H1 (cell line): ENCODE measurements around the gene PPP2R5B. TPM values are rescaled to one million over a fixed set of nuclear protein-coding genes. Genes with fewer than 3 reads are reported as not detected.

Experiments used
- CTCF ChIA-PET: fragments of 300-600 bp; sonication (Branson Sonifier 250); formaldehyde crosslinking; loops from one replicate; lab custom pipeline; 2021; ENCODE audit not compliant: partially characterized antibody; lab: Charles Lee
- POLR2A ChIA-PET: fragments of 300-600 bp; sonication (Branson Sonifier 250); formaldehyde crosslinking; loops from one replicate; lab custom pipeline; 2021; ENCODE audit warnings: inconsistent platforms; ENCODE audit not compliant: partially characterized antibody; lab: Charles Lee
- DNase-seq, 2 experiments: peaks; one replicate each; pipeline versions ENCODE4 v3.0.0 to v3.0.0-alpha.2; 2010 to 2022; ENCODE audit warnings: low spot score in 2 of 2, low read depth in 1 of 2, mixed read lengths in 1 of 2
- FAIRE-seq: peaks from 2 replicates; lab custom pipeline; 2011; peaks lifted over from hg19 to GRCh38; lab: Jason Lieb, UNC
- H2AFZ ChIP-seq: 2 replicates; pipeline ENCODE4 v1.8.1; 2012; ENCODE audit warnings: low read length, inconsistent platforms
- H2AK5ac ChIP-seq: 2 replicates; pipeline ENCODE4 v1.6.1; 2013; ENCODE audit warnings: low read depth, low read length
- H2BK120ac ChIP-seq: replicated peaks from 2 replicates; pipeline ENCODE3; 2013; ENCODE audit warnings: low read depth, low read length, inconsistent platforms
- H2BK12ac ChIP-seq: 2 replicates; pipeline ENCODE4 v1.6.1; 2013; ENCODE audit warnings: low read depth, low read length
- H2BK15ac ChIP-seq: 2 replicates; pipeline ENCODE4 v1.6.1; 2013; ENCODE audit warnings: low read length
- H2BK20ac ChIP-seq: 2 replicates; pipeline ENCODE4 v1.6.1; 2013; ENCODE audit warnings: low read length
- H2BK5ac ChIP-seq: 2 replicates; pipeline ENCODE4 v1.6.1; 2013; ENCODE audit warnings: low read depth, low read length
- H3K14ac ChIP-seq: 2 replicates; pipeline ENCODE4 v1.6.1; 2013; ENCODE audit warnings: inconsistent platforms; ENCODE audit not compliant: insufficient read length
- H3K18ac ChIP-seq: 2 replicates; pipeline ENCODE4 v1.6.1; 2013; ENCODE audit warnings: low read length; ENCODE audit errors: extremely low read depth
- H3K23ac ChIP-seq: 2 replicates; pipeline ENCODE4 v1.6.1; 2013; ENCODE audit warnings: inconsistent platforms; ENCODE audit not compliant: insufficient read length
- H3K23me2 ChIP-seq: 2 replicates; pipeline ENCODE4 v1.6.1; 2013; ENCODE audit warnings: low read depth, low read length
- H3K27ac ChIP-seq: 2 replicates; pipeline ENCODE4 v1.6.1; 2011; ENCODE audit warnings: low read depth, low read length, inconsistent platforms
- H3K27me3 ChIP-seq, 4 experiments: replicated peaks in 1 of 4; 1 replicate in 1 of 4; 2 replicates in 3 of 4; pipeline versions ENCODE4 v1.6.1 to v1.8.1; 2011 to 2013; ENCODE audit warnings: low read length in 3 of 4, mild to moderate bottlenecking in 3 of 4, inconsistent platforms in 2 of 4, mixed read lengths in 2 of 4, moderate library complexity in 1 of 4; ENCODE audit not compliant: control insufficient read depth in 3 of 4, insufficient read depth in 3 of 4; ENCODE audit errors: extremely low read depth in 1 of 4
- H3K36me3 ChIP-seq, 4 experiments: 2 replicates each; pipeline versions ENCODE4 v1.6.1 to v1.8.1; 2011 to 2013; ENCODE audit warnings: mild to moderate bottlenecking in 4 of 4, low read length in 3 of 4, moderate library complexity in 2 of 4, control low read depth in 1 of 4, inconsistent platforms in 1 of 4; ENCODE audit not compliant: insufficient read depth in 4 of 4, control insufficient read depth in 2 of 4
- H3K4ac ChIP-seq: replicated peaks from 2 replicates; pipeline ENCODE3; 2013; ENCODE audit warnings: low read length, low read depth, mixed read lengths, inconsistent platforms; ENCODE audit not compliant: insufficient read length
- H3K4me1 ChIP-seq, 4 experiments: replicated peaks in 1 of 4; 1 replicate in 1 of 4; 2 replicates in 3 of 4; pipeline versions ENCODE4 v1.6.1 to v1.8.1; 2011 to 2013; ENCODE audit warnings: low read length in 3 of 4, inconsistent platforms in 2 of 4, mixed read lengths in 1 of 4; ENCODE audit not compliant: insufficient read depth in 4 of 4, control insufficient read depth in 3 of 4
- H3K4me2 ChIP-seq, 2 experiments: 2 replicates each; pipeline versions ENCODE4 v1.6.1 to v1.8.1; 2011 to 2013; ENCODE audit warnings: low read depth in 2 of 2, low read length in 2 of 2, control low read depth in 1 of 2, inconsistent platforms in 1 of 2, mild to moderate bottlenecking in 1 of 2; ENCODE audit not compliant: insufficient read depth in 1 of 2
- H3K4me3 ChIP-seq, 4 experiments: fragments of 200-600, 300-600 bp in 1 of 4; sonication (generic), shearing (Covaris generic), sonication (Bioruptor Twin) in 1 of 4; 2 replicates each; pipeline versions ENCODE4 v1.5.1 to v1.8.1; 2011 to 2016; ENCODE audit warnings: low read length in 4 of 4, low read depth in 3 of 4, control low read depth in 2 of 4, inconsistent platforms in 2 of 4, mild to moderate bottlenecking in 2 of 4, mixed read lengths in 1 of 4, moderate library complexity in 1 of 4; ENCODE audit not compliant: insufficient read depth in 2 of 4; ENCODE audit errors: extremely low read depth in 1 of 4
- H3K56ac ChIP-seq: replicated peaks from 2 replicates; pipeline ENCODE3; 2013; ENCODE audit warnings: low read depth, mild to moderate bottlenecking, mixed read lengths, low read length, inconsistent platforms; ENCODE audit not compliant: insufficient read length
- H3K79me1 ChIP-seq: 2 replicates; pipeline ENCODE4 v1.6.1; 2013; ENCODE audit warnings: low read depth, low read length, control low read depth
- H3K79me2 ChIP-seq, 2 experiments: 2 replicates each; pipeline versions ENCODE4 v1.6.1 to v1.8.1; 2012 to 2013; ENCODE audit warnings: low read length in 2 of 2, mild to moderate bottlenecking in 2 of 2, inconsistent platforms in 1 of 2; ENCODE audit not compliant: insufficient read depth in 2 of 2, control insufficient read depth in 1 of 2
- H3K9ac ChIP-seq, 4 experiments: replicated peaks in 1 of 4; 1 replicate in 1 of 4; 2 replicates in 3 of 4; pipeline versions ENCODE4 v1.6.1 to v1.8.1; 2011 to 2013; ENCODE audit warnings: low read depth in 3 of 4, low read length in 3 of 4, control low read depth in 2 of 4, mild to moderate bottlenecking in 2 of 4, moderate library complexity in 2 of 4, inconsistent platforms in 1 of 4; ENCODE audit errors: extremely low read depth in 1 of 4
- H3K9me3 ChIP-seq, 2 experiments: 2 replicates each; pipeline versions ENCODE4 v1.6.1 to v1.8.1; 2012 to 2013; ENCODE audit warnings: mild to moderate bottlenecking in 2 of 2, moderate library complexity in 2 of 2, control low read depth in 1 of 2, inconsistent platforms in 1 of 2, low read depth in 1 of 2, low read length in 1 of 2, mixed read lengths in 1 of 2; ENCODE audit not compliant: insufficient read depth in 2 of 2
- H4K20me1 ChIP-seq, 2 experiments: replicated peaks in 1 of 2; 2 replicates each; pipeline versions ENCODE3 to v1.8.1; 2011 to 2013; ENCODE audit warnings: inconsistent platforms in 2 of 2, low read length in 2 of 2, mild to moderate bottlenecking in 1 of 2; ENCODE audit not compliant: insufficient read depth in 2 of 2, control insufficient read depth in 1 of 2
- H4K5ac ChIP-seq: 2 replicates; pipeline ENCODE4 v1.6.1; 2013; ENCODE audit warnings: low read length, low read depth, mixed read lengths, inconsistent platforms; ENCODE audit not compliant: insufficient read length
- H4K8ac ChIP-seq: 2 replicates; pipeline ENCODE4 v1.8.0; 2013; ENCODE audit warnings: mild to moderate bottlenecking, moderate library complexity, low read length, inconsistent platforms; ENCODE audit not compliant: insufficient read depth; ENCODE audit errors: extremely low read depth
- H4K91ac ChIP-seq: replicated peaks from 2 replicates; pipeline ENCODE3; 2013; ENCODE audit warnings: low read length, mixed read lengths, inconsistent platforms; ENCODE audit not compliant: insufficient read length
- SRF ChIP-seq: IDR thresholded peaks from 2 replicates; pipeline ENCODE4 v1.6.1; 2011; ENCODE audit warnings: mild to moderate bottlenecking, low read depth, low read length, moderate library complexity
- WGBS, 2 experiments: shearing (Covaris generic) in 1 of 2; methylation state at CpG; one replicate each; pipeline versions ENCODE4 v1.1.6 to v1.1.7; 2013 to 2015; ENCODE audit warnings: low lambda C conversion rate in 2 of 2, mixed read lengths in 2 of 2, inconsistent platforms in 1 of 2, low coverage in 1 of 2, missing lambda C conversion rate in 1 of 2; ENCODE audit not compliant: insufficient replicate concordance in 2 of 2, insufficient coverage in 1 of 2, insufficient read length in 1 of 2; ENCODE audit errors: extremely low coverage in 1 of 2, missing lambda C conversion rate in 1 of 2; 5-methylcytosine and 5-hydroxymethylcytosine counted together
- polyA plus RNA-seq, 7 experiments: library from polyadenylated mRNA; depleted of rRNA in 3 of 7; stranded (reverse) in 5 of 7; unstranded in 2 of 7; fragments of >200 nt in 5 of 7; fragments of 200-250 nt in 2 of 7; gene quantifications; 1 replicate in 5 of 7; 2 replicates in 1 of 7; 4 replicates in 1 of 7; pipeline versions ENCODE4 v1.2.1 to v1.2.3, GENCODE V29; 2011 to 2013; ENCODE audit warnings: missing spikeins in 2 of 7, mixed read lengths in 2 of 7
- total RNA-seq: library from RNA; stranded (reverse); fragmentation: NEBNext Ultra II Directional; extraction: Animal tissue kit (Norgen Biotek cat#: 25700); gene quantifications from 2 replicates; pipeline ENCODE4 v1.2.1, GENCODE V29; 2021

The PPP2R5B gene
- total and polyA plus RNA-seq, 2 of the 8 experiments (the other 6 are each of a cell fraction or from before 2014, with no cell fraction given): 4.9 to 5.1 TPM

- WGBS, 2 experiments: 71% methylated on average over 8 of the region's 8 CpGs; no CpG with 5 or more reads in 1 of the 2 experiments
- Histone ChIP-seq H4K5ac (no peak overlapping the region), H4K8ac (peak overlapping the region; percentile 57; the same call in 1 of the 2 replicates), H2BK5ac (no peak overlapping the region), H3K79me2 (no peaks in the 10 kb centered on the region), H3K79me1 (no peaks in the 10 kb centered on the region), H4K20me1 (no peaks in the 10 kb centered on the region), H3K27me3 (no peaks in the 10 kb centered on the region; a peak in 1 of 7 replicates)
- DNase-seq (no peak), FAIRE-seq (no peak)
- CTCF ChIA-PET: interaction anchor here (1.5 to 32.2 kb wide), 4 partner anchors 8 to 35 kb away, joined by 4 to 1058 read pairs (median 62); partner anchors contain the start of gene CDC42BPG
- TF ChIP-seq SRF: no peak
- TF ChIP-seq, all 59 proteins: peak for 0
- Histone ChIP-seq H2AK5ac (no peak overlapping the region), H3K23me2 (peaks cover 5% of the 10 kb centered on the region), H2BK20ac (no peak overlapping the region), H3K56ac (no peak overlapping the region), H3K4me1 (peaks cover 0 to 16% (median 9%) of the 10 kb centered on the region in 4 experiments; a peak in 6 of 7 replicates), H3K36me3 (no peaks in the 10 kb centered on the region), H2AFZ (no peak overlapping the region), H3K27ac (no peak overlapping the region), H2BK12ac (no peak overlapping the region), H4K91ac (no peak overlapping the region), H3K9ac (no peak overlapping the region), H3K9me3 (no peaks in the 10 kb centered on the region), H3K23ac (no peak overlapping the region), H3K4ac (no peak overlapping the region), H2BK15ac (no peak overlapping the region), H3K4me3 (no peak overlapping the region), H3K4me2 (no peak overlapping the region), H3K18ac (no peak overlapping the region), H2BK120ac (no peak overlapping the region), H3K14ac (no peak overlapping the region)
- POLR2A ChIA-PET: interaction anchor here (0.8 to 24.6 kb wide), 2 partner anchors 26 to 149 kb away, joined by 4 to 408 read pairs; no protein-coding TSS in a partner anchor
Observed at GRCh38 chr11:64884019-64884418, 40.5 kb upstream of the PPP2R5B start.
